HL-60 (cell line): ENCODE results near the gene PLAGL1.
"Not testable (repeated sequence)": the region's sequence is repeated elsewhere in the genome, so short reads cannot be mapped to it uniquely, and the experiment has no call there.

Experiments used
- DNase-seq, 2 experiments: peaks; one replicate each; pipeline ENCODE4 v3.0.0-alpha.2; 2010 to 2020; ENCODE audit warnings: low read depth in 1 of 2, low spot score in 1 of 2
- H3K27ac ChIP-seq: fragments of 250-450 bp; sonication (Bioruptor Pico); replicated peaks from 2 replicates; pipeline ENCODE4 v1.5.1; 2020; ENCODE audit warnings: mild to moderate bottlenecking, moderate library complexity
- H3K27me3 ChIP-seq: fragments of 250-450 bp; sonication (Bioruptor Pico); 2 replicates; pipeline ENCODE4 v1.5.1; 2021; ENCODE audit warnings: mild to moderate bottlenecking, moderate library complexity; ENCODE audit not compliant: insufficient read depth, poor library complexity, severe bottlenecking
- H3K4me3 ChIP-seq: replicated peaks from 2 replicates; pipeline ENCODE4 v1.5.1; 2011; ENCODE audit warnings: mild to moderate bottlenecking, control low read depth, low read length; ENCODE audit not compliant: insufficient read depth
- CTCF ChIP-seq: IDR thresholded peaks from one replicate; pipeline ENCODE4 v1.5.1; 2011; ENCODE audit warnings: low read length, control low read depth, inconsistent platforms; ENCODE audit not compliant: insufficient read depth
- GABPA ChIP-seq: IDR thresholded peaks from 2 replicates; pipeline ENCODE4 v1.6.1; 2012; ENCODE audit warnings: low read depth
- POLR2AphosphoS5 ChIP-seq: IDR thresholded peaks from 2 replicates; pipeline ENCODE4 v1.6.1; 2012; ENCODE audit warnings: low read depth
- REST ChIP-seq: IDR thresholded peaks from 2 replicates; pipeline ENCODE4 v1.6.1; 2012; ENCODE audit warnings: low read depth; ENCODE audit not compliant: insufficient replicate concordance
- SPI1 ChIP-seq: IDR thresholded peaks from 2 replicates; pipeline ENCODE4 v1.6.1; 2012; ENCODE audit warnings: low read depth, mild to moderate bottlenecking, borderline replicate concordance

Gene PLAGL1

GRCh38 chr6:144052488-144052887, 44.4 kb upstream of the PLAGL1 start:
- H3K27ac ChIP-seq, result no peak overlapping the region
- TF ChIP-seq POLR2AphosphoS5 (no peak), CTCF (no peak), REST (no peak)
- H3K27me3 ChIP-seq, result no peaks in the 10 kb centered on the region
- H3K4me3 ChIP-seq, result no peak overlapping the region
- no peak for DNase-seq

- TF ChIP-seq POLR2AphosphoS5 (no peak), SPI1 (no peak)
- Histone ChIP-seq H3K4me3 (no peak overlapping the region), H3K27ac (no peak overlapping the region), H3K27me3 (no peaks in the 10 kb centered on the region)
- DNase-seq, result peak in 1 of 2 experiments; percentile 11
Observed at GRCh38 chr6:144049386-144049785, 41.3 kb upstream of the PLAGL1 start.

GRCh38 chr6:144047688-144048087, 39.6 kb upstream of the PLAGL1 start:
- no peaks in the 10 kb centered on the region for H3K27me3 ChIP-seq
- TF ChIP-seq GABPA, result no peak
- TF ChIP-seq POLR2AphosphoS5, result no peak
- TF ChIP-seq SPI1, result no peak
- TF ChIP-seq REST, result no peak
- no peak for TF ChIP-seq CTCF
- DNase-seq, result no peak
- no peak overlapping the region for H3K27ac ChIP-seq
- no peak overlapping the region for H3K4me3 ChIP-seq

- not testable (repeated sequence) for DNase-seq, H3K27ac ChIP-seq
Observed at GRCh38 chr6:144046672-144047071, 38.6 kb upstream of the PLAGL1 start.

GRCh38 chr6:144044989-144045388, 36.9 kb upstream of the PLAGL1 start:
- DNase-seq, H3K4me3 ChIP-seq, H3K27ac ChIP-seq, H3K27me3 ChIP-seq: not testable (repeated sequence)

More at GRCh38 chr6:144046672-144047071, 38.6 kb upstream of the PLAGL1 start:
- H3K4me3 ChIP-seq, H3K27me3 ChIP-seq: not testable (repeated sequence)

GRCh38 chr6:144036835-144037195, 28.8 kb upstream of the PLAGL1 start:
- peak overlapping the region; percentile 68 for H3K27ac ChIP-seq
- no peak for DNase-seq
- no peaks in the 10 kb centered on the region for H3K27me3 ChIP-seq
- H3K4me3 ChIP-seq, result peak overlapping the region; percentile 35; the same call in 1 of the 2 replicates
- no peak for TF ChIP-seq REST
- TF ChIP-seq GABPA, result no peak
- TF ChIP-seq SPI1, result no peak
- TF ChIP-seq POLR2AphosphoS5, result no peak
- no peak for TF ChIP-seq CTCF
